PC-9 (cell line): ENCODE data around the gene RHOJ. TPM values are rescaled to one million over a fixed set of nuclear protein-coding genes. Genes with fewer than 3 reads are reported as not detected.

Experiments used
- BruUV-seq: library from RNA; stranded (reverse); fragments of 400-500 nt; replicated peaks from 2 replicates; lab custom pipeline; 2021; lab: Mats Ljungman, UMichigan
- CTCF ChIA-PET: fragments of 300-600 bp; sonication (Branson Sonifier 250); formaldehyde crosslinking; loops from one replicate; lab custom pipeline; 2022; ENCODE audit warnings: antibody characterized with exemption; lab: Charles Lee
- POLR2A ChIA-PET: fragments of 300-600 bp; sonication (Branson Sonifier 250); formaldehyde crosslinking; loops from one replicate; lab custom pipeline; 2022; ENCODE audit warnings: antibody characterized with exemption; ENCODE audit not compliant: unreplicated experiment; lab: Charles Lee
- DNase-seq, 2 experiments: peaks; one replicate each; pipeline versions ENCODE4 v3.0.0 to v3.0.0-alpha.2; 2015 to 2022; ENCODE audit warnings: mixed read lengths in 1 of 2
- H2AFZ ChIP-seq: fragments of 200-600 bp; sonication (generic); 2 replicates; pipeline ENCODE4 v1.8.1; 2017; ENCODE audit warnings: antibody characterized with exemption
- H3F3A ChIP-seq: fragments of 200-600 bp; sonication (generic); 2 replicates; pipeline ENCODE4 v1.8.1; 2017; ENCODE audit warnings: antibody characterized with exemption, mild to moderate bottlenecking, low read depth; ENCODE audit not compliant: insufficient read depth
- H3K27ac ChIP-seq: fragments of 200-600 bp; sonication (generic); 2 replicates; pipeline ENCODE4 v1.6.1; 2016; ENCODE audit warnings: mixed run types
- H3K27me3 ChIP-seq: fragments of 200-600 bp; sonication (generic); 2 replicates; pipeline ENCODE4 v1.6.1; 2016; ENCODE audit warnings: low read depth, mixed run types; ENCODE audit not compliant: insufficient read depth
- H3K36me3 ChIP-seq: fragments of 200-600 bp; sonication (generic); 2 replicates; pipeline ENCODE4 v1.6.1; 2016; ENCODE audit warnings: low read depth, mixed run types
- H3K4me1 ChIP-seq: fragments of 200-600 bp; sonication (generic); replicated peaks from 2 replicates; pipeline ENCODE4 v1.6.1; 2016; ENCODE audit warnings: mixed run types; ENCODE audit not compliant: insufficient read depth
- H3K4me2 ChIP-seq: fragments of 200-600 bp; sonication (generic); 2 replicates; pipeline ENCODE4 v1.6.1; 2017; ENCODE audit warnings: mixed run types
- H3K4me3 ChIP-seq: fragments of 200-600 bp; sonication (generic); 2 replicates; pipeline ENCODE4 v1.6.1; 2016; ENCODE audit warnings: mixed run types
- H3K79me2 ChIP-seq: fragments of 200-600 bp; sonication (generic); 2 replicates; pipeline ENCODE4 v1.6.1; 2017; ENCODE audit warnings: low read depth, mixed run types
- H3K9me2 ChIP-seq: fragments of 200-600 bp; sonication (generic); 2 replicates; pipeline ENCODE4 v1.8.1; 2017; ENCODE audit warnings: mild to moderate bottlenecking; ENCODE audit not compliant: insufficient read depth
- H3K9me3 ChIP-seq: fragments of 200-600 bp; sonication (generic); 2 replicates; pipeline ENCODE4 v1.8.1; 2016; ENCODE audit warnings: low read depth; ENCODE audit not compliant: insufficient read depth
- H4K20me1 ChIP-seq: fragments of 200-600 bp; sonication (generic); 2 replicates; pipeline ENCODE4 v1.8.1; 2017; ENCODE audit not compliant: insufficient read depth
- EZH2 ChIP-seq: fragments of 200-600 bp; sonication (generic); IDR thresholded peaks from 2 replicates; pipeline ENCODE4 v1.8.0; 2017; ENCODE audit warnings: antibody characterized with exemption, low read depth
- intact Hi-C: fragments of 100-400 bp; cut with micrococcal nuclease; formaldehyde crosslinking; loops from one replicate; pipeline ENCODE4 v1.10.0; 2022; ENCODE audit not compliant: unreplicated experiment
- total RNA-seq: library from RNA; stranded (reverse); gene quantifications from 2 replicates; pipeline ENCODE4 v1.2.3, GENCODE V29; 2021
- TF ChIP-seq, protein P1 (sequence below): fragments of 200-600 bp; sonication (generic); conservative IDR thresholded peaks from 2 replicates; pipeline ENCODE4 v1.6.1; 2017; ENCODE audit warnings: mixed run types, antibody characterized with exemption, mild to moderate bottlenecking, moderate library complexity

Gene RHOJ
- total RNA-seq, 1 experiment from 2014 or later, result not detected

DNA sequence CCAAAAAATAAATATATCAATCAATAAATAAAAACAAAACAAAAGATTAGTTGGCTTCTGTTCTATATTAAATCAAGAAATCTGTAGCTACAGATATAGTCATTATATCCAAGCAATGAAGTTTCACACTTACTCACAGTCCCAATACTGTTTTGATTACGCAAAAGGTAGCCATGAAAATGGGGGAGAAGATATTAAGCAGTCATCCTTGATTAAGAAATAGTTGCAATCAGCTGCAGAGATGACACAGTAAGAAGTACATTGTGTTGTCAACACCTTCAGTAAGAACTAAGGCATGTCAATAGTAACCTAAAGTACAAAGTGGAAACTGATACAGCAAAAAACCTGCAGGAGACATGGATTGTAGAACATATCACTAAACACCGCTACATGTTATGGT, 11.0 kb upstream of the RHOJ start:
- no peak overlapping the region for H3K4me2 ChIP-seq
- no peaks in the 10 kb centered on the region for H3K36me3 ChIP-seq
- H3K4me3 ChIP-seq, result no peak overlapping the region
- CTCF ChIA-PET, result no interaction called here
- no peaks in the 10 kb centered on the region for H3K79me2 ChIP-seq
- H3K27ac ChIP-seq, result no peak overlapping the region
- BruUV-seq, result no TSS peak
- no peaks in the 10 kb centered on the region for H3K27me3 ChIP-seq
- H2AFZ ChIP-seq, result no peak overlapping the region
- intact Hi-C loops, result no loop called here
- POLR2A ChIA-PET, result no interaction called here
- H3K9me3 ChIP-seq, result no peaks in the 10 kb centered on the region
- TF ChIP-seq, protein P1, sequence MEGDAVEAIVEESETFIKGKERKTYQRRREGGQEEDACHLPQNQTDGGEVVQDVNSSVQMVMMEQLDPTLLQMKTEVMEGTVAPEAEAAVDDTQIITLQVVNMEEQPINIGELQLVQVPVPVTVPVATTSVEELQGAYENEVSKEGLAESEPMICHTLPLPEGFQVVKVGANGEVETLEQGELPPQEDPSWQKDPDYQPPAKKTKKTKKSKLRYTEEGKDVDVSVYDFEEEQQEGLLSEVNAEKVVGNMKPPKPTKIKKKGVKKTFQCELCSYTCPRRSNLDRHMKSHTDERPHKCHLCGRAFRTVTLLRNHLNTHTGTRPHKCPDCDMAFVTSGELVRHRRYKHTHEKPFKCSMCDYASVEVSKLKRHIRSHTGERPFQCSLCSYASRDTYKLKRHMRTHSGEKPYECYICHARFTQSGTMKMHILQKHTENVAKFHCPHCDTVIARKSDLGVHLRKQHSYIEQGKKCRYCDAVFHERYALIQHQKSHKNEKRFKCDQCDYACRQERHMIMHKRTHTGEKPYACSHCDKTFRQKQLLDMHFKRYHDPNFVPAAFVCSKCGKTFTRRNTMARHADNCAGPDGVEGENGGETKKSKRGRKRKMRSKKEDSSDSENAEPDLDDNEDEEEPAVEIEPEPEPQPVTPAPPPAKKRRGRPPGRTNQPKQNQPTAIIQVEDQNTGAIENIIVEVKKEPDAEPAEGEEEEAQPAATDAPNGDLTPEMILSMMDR, result no peak
- no peak for TF ChIP-seq EZH2
- no peaks in the 10 kb centered on the region; the same call in 1 of the 2 replicates for H3K9me2 ChIP-seq
- H3F3A ChIP-seq, result no peaks in the 10 kb centered on the region
- H3K4me1 ChIP-seq, result no peaks in the 10 kb centered on the region
- no peaks in the 10 kb centered on the region for H4K20me1 ChIP-seq
- no peak for DNase-seq

DNA sequence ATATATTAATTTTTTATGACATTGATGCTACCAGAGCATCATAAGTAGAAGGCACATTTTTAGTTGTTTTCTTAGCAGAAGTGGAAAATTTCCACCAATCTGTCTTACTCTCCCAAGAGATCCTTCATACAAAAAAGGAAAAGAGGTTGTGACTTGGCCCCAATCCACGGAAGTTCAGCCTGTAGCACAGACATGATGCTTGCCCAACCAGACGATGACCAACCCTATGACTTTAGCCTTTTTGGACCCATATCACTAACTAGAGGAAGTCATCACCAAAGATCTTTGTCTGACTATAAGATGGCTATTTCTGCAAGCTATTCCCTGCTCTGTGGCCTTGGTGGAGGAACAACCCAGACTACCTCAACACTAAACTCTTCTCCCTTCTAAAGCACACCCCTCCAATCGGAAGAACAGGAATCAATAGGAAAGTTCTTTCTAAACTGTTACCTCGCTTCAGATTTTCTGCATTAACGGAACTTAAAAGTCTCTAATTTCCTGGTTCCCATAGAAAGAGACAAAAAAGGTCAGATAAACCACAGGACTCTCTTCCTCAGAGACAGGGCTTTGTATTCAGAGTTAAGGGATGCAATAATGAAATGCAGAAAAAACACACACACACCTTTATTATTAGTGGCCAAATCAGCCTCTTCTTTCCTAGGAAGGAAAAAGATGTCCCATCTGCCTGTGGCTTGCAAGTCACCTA, 4.1 kb upstream of the RHOJ start:
- Histone ChIP-seq H3K27ac (no peak overlapping the region), H2AFZ (no peak overlapping the region), H4K20me1 (no peaks in the 10 kb centered on the region), H3K9me2 (0 out of 2 replicates have a peak, but pooled peaks cover 5% of the 10 kb centered on the region), H3K4me2 (no peak overlapping the region), H3K9me3 (no peaks in the 10 kb centered on the region), H3K36me3 (no peaks in the 10 kb centered on the region), H3K4me3 (no peak overlapping the region), H3F3A (no peaks in the 10 kb centered on the region), H3K4me1 (no peaks in the 10 kb centered on the region), H3K79me2 (no peaks in the 10 kb centered on the region), H3K27me3 (no peaks in the 10 kb centered on the region)
- CTCF ChIA-PET, result interaction anchor here (0.6 kb wide), 1 partner anchor 1273 kb away, joined by 3 read pairs; no protein-coding TSS in a partner anchor
- DNase-seq, result no peak
- BruUV-seq, result no TSS peak
- intact Hi-C loops, result no loop called here
- TF ChIP-seq EZH2, result no peak
- TF ChIP-seq, protein P1, result no peak
- POLR2A ChIA-PET, result no interaction called here

DNA sequence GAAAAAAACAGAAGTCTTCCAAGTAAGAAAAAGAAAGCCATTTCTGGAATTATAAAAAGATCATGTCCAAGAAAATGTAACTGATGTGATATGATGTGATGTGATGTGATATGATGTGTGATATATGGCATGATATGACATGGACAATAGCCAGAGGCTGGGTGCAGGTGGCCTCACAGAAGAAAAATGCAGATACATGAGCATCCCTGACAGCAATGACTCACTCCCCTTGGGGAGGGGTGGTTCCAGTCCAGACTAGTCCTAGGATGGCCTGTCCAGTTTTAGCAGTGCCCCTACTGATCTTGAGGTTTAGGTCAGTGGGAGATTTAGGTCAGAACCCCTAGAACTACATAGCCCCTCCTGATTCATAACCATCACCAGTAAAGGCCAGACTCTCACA, 3.5 kb upstream of the RHOJ start:
- Histone ChIP-seq H4K20me1 (no peaks in the 10 kb centered on the region), H3K9me2 (0 out of 2 replicates have a peak, but pooled peaks cover 5% of the 10 kb centered on the region), H3K27me3 (no peaks in the 10 kb centered on the region), H2AFZ (no peak overlapping the region), H3K4me1 (no peaks in the 10 kb centered on the region), H3K27ac (no peak overlapping the region), H3K36me3 (no peaks in the 10 kb centered on the region), H3K9me3 (no peaks in the 10 kb centered on the region), H3F3A (no peaks in the 10 kb centered on the region), H3K4me3 (no peak overlapping the region), H3K4me2 (no peak overlapping the region), H3K79me2 (no peaks in the 10 kb centered on the region)
- ChIA-PET POLR2A (no interaction called here), CTCF (no interaction called here)
- TF ChIP-seq EZH2, result no peak
- TF ChIP-seq, protein P1, result no peak
- peak in 1 of 2 experiments; percentile 5 for DNase-seq
- no TSS peak for BruUV-seq
- intact Hi-C loops, result no loop called here
